Smooth muscle cell of the brain vasculature (primary cell): ENCODE data around the gene PARP12.

Experiments
- DNase-seq: peaks from one replicate; pipeline ENCODE4 v3.0.0-alpha.2; 2012; ENCODE audit warnings: low read depth, low spot score

Gene PARP12

DNA sequence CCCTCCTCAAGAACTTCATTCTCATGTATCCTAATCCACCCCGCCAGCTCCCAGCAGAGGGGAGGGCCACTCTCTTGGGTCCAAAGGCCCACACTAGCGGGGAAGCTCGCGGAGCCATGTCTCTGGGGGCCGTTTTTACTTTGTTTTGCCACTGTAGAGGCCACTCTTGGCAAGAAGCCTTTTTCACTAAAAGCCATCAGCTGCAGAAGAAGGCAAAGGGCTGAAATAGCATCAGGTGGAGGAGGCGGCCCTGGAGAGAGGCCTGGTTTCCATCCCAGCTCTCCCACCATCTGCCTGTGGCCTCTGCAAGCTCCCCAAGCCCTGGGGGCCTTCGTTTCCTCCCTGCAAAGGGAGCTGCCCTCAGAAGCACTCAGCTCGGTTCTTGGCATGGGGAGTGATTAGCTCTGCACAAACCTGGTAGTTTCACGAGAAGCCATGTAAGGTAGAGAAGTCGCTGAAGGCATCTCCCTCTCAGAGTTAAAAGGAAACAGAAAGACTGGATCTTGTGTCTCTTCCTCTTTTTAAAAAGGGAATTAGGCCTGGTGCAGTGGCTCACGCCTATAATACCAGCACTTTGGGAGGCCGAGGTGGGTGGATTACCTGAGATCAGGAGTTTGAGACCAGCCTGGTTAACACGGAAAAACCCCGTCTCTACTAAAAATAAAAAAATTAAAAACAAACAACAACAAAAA is 70.3 kb downstream of the PARP12 start:
- no peak for DNase-seq

DNA sequence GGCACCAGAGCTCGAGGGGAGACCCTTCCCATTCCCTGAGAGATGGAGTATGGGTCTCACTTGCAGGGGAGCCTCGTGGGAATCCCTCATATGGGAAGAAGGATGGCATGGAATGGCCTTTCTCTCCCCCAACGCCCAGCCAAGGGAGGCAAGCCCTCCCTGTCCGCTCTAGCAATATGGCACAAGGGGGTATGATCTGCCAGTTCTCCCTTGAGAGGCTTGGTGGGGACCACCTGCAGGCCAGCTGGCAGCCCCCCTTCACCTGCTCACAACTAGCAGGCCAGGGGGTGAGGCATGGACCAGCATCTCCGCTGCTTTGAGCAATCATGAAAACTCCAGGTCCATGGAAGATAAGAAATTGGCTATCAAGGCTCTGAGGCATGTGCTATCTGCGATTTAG is 70.8 kb downstream of the PARP12 start:
- DNase-seq, result no peak

GRCh38 chr7:139991269-139991666 is 71.5 kb downstream of the PARP12 start:
- no peak for DNase-seq

- no peak for DNase-seq
Measured at GRCh38 chr7:139990571-139991268, 72.0 kb downstream of the PARP12 start.

DNA sequence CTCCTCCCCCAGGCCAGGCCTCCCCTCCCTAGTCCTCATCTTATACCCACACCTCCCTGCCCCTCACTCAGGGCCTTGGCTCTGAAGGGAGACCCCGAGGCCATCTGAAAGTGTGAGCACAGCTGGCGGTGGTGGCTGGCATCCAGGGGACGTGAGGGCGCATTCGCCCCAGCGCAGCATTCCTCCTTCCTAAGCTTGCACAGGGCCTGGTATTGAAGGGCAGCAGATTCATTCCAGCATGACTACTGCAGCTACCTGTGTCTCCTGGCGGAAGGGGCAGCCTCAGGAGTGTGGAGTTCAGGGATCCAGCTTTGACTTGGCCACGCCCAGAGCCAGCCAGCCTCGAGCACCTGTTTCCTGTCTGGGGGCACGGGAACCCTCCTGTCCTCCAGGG is 72.6 kb downstream of the PARP12 start:
- no peak for DNase-seq

DNA sequence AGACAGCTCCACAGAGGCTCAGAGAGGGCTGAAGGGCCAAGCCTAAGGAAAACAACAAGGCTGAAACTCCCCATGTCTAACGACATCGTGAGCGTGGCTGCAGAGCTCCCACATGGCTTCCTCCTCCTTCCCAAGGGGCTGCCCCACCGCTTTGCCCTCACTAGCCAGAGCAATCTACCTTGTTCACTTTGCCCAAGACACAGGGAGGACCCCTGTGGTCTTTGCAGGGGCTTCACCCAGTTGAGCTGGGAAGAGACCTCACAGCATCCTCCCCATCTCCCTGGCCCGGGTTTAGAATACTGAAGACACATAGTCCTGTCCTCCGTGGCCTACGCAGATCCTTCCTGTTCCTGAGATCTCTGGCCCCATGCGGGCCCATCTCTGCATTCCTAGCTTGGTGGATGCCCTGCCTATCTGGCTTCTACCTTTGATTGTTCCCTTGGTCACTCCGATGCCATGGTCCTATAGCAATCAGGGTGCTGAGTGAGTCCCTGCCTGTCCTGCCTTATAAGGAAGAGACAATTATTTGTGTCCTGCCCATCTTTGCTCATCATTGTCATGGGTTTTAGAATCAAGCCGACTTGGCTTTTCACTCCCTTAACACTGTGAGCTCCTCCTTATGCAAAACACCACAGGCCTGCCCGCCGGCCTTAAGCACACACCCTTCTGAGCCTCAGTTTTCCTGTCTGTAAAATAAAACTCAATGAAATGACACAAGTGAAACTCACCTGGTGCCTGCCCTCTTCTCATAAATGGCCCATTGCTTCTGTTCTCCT is 73.2 kb downstream of the PARP12 start:
- no peak for DNase-seq

DNA sequence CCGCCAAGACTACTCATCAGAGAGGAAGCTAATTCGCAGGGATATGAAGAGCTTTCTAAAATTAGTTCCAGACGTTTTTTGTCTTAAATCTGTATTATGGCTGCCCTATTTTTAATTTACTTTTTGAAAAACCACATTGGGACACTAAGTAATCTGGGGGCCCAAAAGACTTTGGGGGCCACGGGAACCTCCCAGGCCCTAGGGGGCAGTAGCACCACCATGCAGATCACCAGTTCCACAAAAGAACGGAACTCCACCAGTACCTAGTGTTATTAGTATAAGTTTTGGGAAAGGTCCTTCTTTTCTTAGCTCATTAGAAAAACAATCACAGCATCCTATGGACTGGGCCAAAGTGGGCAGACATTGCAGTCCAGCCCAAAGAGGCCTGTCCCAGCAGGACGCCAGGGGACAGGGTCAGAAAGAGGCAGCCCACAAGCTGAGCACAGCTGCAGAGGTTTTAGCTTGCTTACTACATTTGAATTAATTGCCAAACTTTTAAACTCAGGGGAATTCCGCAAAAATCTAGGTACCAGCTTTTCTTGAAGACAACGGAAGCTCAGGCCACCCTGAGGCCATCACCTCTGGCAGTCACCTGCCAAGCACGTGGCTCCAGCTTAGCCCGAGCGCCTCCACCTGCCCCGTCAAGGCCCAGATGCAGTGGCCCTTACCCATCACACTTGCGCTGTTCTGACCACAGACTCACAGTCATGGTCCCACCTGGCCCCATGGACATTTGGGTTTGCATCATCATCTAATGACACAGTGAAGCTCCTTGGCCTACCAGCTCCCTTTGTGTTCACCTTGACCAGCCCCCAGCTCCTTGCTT is 74.8 kb downstream of the PARP12 start:
- peak; percentile 55 for DNase-seq

DNA sequence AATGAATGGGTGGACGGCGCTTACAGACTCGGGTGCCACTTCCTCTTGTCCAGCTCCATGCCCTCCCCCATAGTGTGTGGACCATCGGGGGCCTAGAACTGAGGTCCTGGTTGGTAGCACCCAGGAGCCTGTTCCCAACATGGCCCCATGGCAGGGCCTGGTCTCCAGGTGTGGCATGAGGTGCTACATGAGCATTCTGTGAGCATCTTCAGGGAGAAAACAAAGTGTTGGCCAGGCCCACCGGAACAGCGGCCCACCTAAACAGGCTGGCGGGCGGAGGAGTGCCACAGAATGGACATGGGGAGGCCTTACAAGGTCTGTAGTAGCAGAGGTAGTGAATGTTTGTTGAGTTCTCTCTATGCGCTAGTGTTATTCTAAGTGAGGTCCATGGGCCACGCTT is 76.9 kb downstream of the PARP12 start:
- no peak for DNase-seq

DNA sequence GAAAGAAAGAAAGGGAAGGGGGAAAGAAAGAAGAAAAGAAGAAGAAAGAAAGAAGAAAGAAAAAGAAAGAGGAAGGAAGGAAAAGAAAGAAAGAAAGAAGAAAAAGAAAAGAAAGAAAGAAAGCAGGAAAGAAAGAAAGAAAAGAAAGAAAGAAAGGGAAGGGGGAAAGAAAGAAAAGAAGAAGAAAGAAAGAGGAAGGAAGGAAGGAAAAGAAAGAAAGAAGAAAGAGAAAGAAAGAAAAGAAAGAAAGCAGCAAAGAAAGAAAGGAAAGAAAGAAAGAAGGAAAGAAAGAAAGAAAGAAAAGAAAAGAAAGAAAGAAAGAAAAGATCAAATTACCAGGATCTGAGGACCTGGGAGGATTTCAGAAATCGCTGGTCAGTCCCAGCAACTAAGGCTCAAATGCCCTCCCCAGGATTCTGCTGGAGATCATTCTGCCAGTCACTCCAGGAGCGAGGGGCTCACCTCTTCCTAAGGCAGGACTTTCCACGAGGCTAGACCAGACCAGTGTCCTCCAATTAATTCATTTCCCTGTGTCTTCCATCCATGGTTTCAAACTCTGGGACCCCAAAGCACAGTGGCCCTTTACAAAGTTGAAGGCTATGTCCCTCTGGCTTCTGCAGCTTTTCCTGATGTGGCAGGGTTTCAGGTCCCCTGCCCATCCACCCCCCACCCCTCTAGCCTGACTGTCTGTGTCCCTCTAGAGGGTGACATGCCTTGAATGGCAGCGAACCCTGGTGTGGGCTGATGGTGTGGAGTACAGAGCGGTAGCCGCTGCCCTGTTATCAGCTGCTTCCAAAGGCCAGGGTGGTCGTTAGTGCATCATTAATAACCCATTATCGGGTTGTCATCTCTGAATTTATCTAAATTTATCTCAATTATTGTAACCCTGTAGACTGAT is 77.9 kb downstream of the PARP12 start:
- DNase-seq, result no peak

DNA sequence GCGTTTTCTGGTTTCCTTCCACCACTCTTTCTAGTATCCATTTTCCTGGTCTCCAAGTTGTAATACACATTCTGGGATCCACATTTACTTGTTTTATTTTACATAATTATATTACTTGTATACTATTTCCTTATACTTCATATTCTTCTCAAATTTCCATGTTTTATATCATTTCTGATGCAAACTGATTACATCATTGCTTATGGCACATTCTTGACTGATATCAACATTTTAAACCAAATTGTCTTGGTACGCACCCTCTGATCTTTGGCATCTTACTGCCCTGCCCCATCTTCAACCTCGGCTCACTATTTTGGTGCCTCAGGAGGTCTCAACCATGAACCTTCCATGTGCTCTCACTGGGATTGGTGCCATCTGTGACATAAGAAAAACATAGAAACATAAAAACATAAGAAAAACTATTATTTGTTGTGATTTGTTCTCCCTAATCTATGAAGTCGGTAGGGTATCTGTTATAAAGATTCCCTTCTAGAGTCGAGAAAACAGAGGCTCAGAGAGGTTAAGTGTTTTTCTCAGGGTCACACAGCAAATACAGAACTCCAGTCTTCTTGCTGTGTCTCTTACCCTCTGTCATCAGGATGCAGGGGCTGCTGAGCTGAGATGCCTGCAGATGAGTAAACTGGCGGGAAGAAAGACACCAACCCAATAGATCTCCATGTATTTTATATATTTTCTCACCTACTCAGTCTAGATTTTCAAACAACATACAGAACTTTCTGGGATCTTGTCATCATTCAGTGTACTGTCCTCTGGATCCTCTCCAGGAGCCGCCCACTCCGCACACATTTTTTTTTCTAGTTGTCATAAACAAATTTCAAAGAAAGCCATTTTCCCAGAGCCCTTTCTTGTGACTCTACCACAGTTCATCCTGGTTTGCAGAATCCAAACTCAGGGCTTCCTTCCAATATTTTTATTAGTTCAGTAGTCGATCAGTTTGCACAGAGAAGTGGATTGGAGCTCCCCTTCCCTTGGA is 79.5 kb downstream of the PARP12 start:
- DNase-seq, result no peak

- no peak for DNase-seq
Measured at GRCh38 chr7:139981511-139981895, 81.2 kb downstream of the PARP12 start.

DNA sequence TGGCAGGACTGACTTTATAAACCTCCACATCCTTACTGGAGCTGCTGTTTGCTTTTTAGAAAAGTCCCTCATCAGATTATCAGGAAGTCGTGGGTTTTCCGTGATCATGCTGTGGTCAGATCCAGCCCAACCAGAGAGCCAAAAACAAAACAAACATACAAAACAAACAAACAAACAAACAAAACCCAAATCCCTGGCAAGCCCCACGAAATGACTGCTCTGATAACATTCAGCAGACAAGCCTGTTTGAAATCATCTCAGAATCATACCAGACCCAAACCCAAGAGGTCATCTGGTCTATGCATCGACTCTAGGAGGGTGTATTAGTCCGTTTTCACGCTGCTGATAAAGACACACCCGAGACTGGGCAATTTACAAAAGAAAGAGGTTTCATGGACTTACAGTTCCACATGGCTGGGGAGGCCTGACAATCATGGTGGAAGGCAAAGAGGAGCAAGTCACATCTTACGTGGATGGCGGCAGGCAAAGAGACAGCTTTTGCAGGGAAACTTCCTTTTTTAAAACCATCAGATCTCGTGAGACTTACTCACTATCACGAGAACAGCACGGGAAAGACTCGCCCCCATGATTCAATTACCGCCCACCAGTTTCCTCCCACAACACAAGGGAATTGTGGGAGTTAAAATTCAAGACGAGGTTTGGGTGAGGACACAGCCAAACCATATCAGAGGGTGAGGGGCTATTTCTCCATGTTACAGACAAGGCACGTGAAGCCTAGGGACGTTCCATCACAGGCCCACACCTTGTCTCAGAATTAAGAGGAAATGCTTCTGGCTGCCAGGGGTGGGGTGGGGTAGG is 85.7 kb downstream of the PARP12 start:
- no peak for DNase-seq

- no peak for DNase-seq
Measured at GRCh38 chr7:139976055-139976837, 86.5 kb downstream of the PARP12 start.

- no peak for DNase-seq
Measured at GRCh38 chr7:139974179-139974811, 88.5 kb downstream of the PARP12 start.
